ENCODE measurements around the gene EVI5L.

DNA sequence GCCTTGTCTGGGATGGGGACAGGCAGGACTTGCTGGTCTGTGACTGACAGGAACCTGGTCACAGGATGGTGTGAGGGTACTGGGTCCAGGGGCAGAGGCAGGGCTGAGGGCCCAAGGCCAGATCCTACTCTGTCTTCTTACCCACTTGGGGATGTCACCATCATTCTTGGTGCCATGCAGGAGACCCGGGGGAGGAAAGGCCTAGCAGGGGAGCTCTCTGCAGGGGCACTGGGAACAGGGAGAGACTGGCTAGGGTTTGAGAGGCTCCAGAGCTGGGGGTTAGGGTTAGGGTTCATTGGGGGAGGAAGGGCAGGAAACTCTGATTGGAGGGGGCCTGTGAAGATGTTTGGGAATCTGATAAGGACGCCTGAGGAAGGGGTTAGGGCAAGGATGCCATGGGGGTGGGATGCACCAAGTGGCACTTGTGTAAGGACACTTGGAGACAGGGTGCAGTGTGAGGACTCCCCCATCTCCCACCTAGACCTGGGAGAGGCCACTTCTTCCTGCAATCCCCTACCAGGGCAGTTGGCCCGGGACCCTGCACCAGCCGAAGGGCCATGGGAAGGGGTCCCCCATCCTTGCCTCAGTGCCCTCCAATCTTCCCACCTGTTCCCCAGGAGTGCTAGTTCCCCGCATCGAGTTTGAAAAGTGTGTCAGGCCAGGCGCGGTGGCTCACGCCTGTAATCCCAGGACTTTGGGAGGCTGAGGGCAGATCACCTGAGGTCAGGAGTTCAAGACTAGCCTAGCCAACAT lies 37.2 kb downstream of the EVI5L start:
- TF ChIP-seq, protein P1, sequence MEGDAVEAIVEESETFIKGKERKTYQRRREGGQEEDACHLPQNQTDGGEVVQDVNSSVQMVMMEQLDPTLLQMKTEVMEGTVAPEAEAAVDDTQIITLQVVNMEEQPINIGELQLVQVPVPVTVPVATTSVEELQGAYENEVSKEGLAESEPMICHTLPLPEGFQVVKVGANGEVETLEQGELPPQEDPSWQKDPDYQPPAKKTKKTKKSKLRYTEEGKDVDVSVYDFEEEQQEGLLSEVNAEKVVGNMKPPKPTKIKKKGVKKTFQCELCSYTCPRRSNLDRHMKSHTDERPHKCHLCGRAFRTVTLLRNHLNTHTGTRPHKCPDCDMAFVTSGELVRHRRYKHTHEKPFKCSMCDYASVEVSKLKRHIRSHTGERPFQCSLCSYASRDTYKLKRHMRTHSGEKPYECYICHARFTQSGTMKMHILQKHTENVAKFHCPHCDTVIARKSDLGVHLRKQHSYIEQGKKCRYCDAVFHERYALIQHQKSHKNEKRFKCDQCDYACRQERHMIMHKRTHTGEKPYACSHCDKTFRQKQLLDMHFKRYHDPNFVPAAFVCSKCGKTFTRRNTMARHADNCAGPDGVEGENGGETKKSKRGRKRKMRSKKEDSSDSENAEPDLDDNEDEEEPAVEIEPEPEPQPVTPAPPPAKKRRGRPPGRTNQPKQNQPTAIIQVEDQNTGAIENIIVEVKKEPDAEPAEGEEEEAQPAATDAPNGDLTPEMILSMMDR (conservative IDR thresholded peaks at IDR 0.05; ENCODE audit: low read length), result no peak
- TF ChIP-seq EZH2phosphoT487 (IDR thresholded peaks at IDR 0.05; ENCODE audit: borderline replicate concordance), result no peak
